Chondrocyte (in vitro differentiated cells): ENCODE measurements around the gene SUSD4. TPM values are rescaled to one million over a fixed set of nuclear protein-coding genes. Genes with fewer than 3 reads are reported as not detected.

Source experiments
- DNase-seq: peaks from one replicate; pipeline ENCODE4 v3.0.0; 2021; ENCODE audit warnings: mixed read lengths, low spot score
- H3K27ac Mint-ChIP-seq: one replicate; pipeline ENCODE4 v1.8.0; 2021; ENCODE audit warnings: mild to moderate bottlenecking, moderate library complexity, mixed read lengths; ENCODE audit not compliant: unreplicated experiment
- H3K27me3 Mint-ChIP-seq: 2 replicates; pipeline ENCODE4 v1.8.0; 2021; ENCODE audit warnings: low read depth, mixed read lengths
- H3K36me3 Mint-ChIP-seq: 2 replicates; pipeline ENCODE4 v1.8.0; 2021; ENCODE audit warnings: low read depth, mixed read lengths
- H3K4me1 Mint-ChIP-seq: 2 replicates; pipeline ENCODE4 v1.8.0; 2021; ENCODE audit warnings: low read depth, mild to moderate bottlenecking, mixed read lengths
- H3K4me3 Mint-ChIP-seq: one replicate; pipeline ENCODE4 v1.8.0; 2021; ENCODE audit warnings: mild to moderate bottlenecking, moderate library complexity, mixed read lengths; ENCODE audit not compliant: unreplicated experiment
- H3K9me3 Mint-ChIP-seq: 2 replicates; pipeline ENCODE4 v1.8.0; 2021; ENCODE audit warnings: low read depth, mixed read lengths
- total RNA-seq: library from RNA; stranded (reverse); gene quantifications from 3 replicates; pipeline ENCODE4 v1.2.1, GENCODE V29; 2021
- TF ChIP-seq, protein P1 (sequence below): fragments of 200-600 bp; sonication (generic); IDR thresholded peaks from 2 replicates; pipeline ENCODE4 v1.5.0; 2021; ENCODE audit warnings: antibody characterized with exemption, mild to moderate bottlenecking, moderate library complexity

Gene SUSD4
- total RNA-seq, 1 donor from 2014 or later: 0.42 TPM

DNA sequence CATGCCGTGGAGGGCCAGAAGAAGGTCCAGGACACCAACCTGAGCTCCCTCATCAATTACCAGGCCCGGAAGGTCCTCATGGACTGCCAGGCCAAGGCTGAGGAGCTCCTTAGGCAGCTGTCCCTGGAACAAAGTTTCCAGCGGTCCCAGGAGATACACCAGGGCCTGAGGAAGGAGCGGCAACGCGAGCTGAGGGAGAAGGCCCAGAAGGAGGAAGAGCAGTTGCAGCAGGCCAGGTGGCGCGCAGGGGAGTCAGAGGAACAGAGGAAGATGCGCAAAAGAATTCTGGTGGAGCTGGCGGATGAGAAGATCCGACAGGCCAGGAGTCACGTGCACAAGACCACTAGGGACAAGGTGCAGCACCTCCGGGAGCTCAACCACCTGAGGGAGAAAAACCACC lies 30.7 kb upstream of the SUSD4 start:
- H3K27ac Mint-ChIP-seq: no peak overlapping the region
- peaks cover 16% of the 10 kb centered on the region for H3K27me3 Mint-ChIP-seq
- no peaks in the 10 kb centered on the region for H3K36me3 Mint-ChIP-seq
- H3K4me3 Mint-ChIP-seq: no peak overlapping the region
- H3K9me3 Mint-ChIP-seq: peaks cover 7% of the 10 kb centered on the region
- no peaks in the 10 kb centered on the region for H3K4me1 Mint-ChIP-seq
- DNase-seq: no peak
- TF ChIP-seq, protein P1, sequence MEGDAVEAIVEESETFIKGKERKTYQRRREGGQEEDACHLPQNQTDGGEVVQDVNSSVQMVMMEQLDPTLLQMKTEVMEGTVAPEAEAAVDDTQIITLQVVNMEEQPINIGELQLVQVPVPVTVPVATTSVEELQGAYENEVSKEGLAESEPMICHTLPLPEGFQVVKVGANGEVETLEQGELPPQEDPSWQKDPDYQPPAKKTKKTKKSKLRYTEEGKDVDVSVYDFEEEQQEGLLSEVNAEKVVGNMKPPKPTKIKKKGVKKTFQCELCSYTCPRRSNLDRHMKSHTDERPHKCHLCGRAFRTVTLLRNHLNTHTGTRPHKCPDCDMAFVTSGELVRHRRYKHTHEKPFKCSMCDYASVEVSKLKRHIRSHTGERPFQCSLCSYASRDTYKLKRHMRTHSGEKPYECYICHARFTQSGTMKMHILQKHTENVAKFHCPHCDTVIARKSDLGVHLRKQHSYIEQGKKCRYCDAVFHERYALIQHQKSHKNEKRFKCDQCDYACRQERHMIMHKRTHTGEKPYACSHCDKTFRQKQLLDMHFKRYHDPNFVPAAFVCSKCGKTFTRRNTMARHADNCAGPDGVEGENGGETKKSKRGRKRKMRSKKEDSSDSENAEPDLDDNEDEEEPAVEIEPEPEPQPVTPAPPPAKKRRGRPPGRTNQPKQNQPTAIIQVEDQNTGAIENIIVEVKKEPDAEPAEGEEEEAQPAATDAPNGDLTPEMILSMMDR: no peak

DNA sequence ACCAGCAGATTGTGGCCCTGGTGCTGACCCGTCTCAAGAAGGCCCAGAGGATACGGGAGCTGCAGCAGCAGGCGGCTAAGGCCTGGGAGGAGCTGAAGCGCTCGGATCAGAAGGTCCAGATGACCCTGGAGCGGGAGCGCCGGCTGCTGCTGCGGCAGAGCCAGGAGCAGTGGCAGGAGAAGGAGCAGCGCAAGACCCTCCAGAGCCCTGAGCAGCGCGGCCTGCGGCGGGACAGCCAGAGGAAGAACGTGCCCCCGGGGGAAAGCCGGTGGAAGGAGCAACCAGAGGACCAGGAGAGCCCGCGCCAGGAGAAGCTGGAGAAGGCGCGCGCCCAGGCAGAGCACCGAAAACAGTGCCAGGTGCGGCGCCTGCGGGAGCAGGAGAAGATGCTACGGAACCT lies 30.3 kb upstream of the SUSD4 start:
- no peaks in the 10 kb centered on the region for H3K4me1 Mint-ChIP-seq
- no peak overlapping the region for H3K4me3 Mint-ChIP-seq
- peaks cover 7% of the 10 kb centered on the region for H3K9me3 Mint-ChIP-seq
- TF ChIP-seq, protein P1: no peak
- no peak overlapping the region for H3K27ac Mint-ChIP-seq
- peak; percentile 85 for DNase-seq
- H3K27me3 Mint-ChIP-seq: peaks cover 20% of the 10 kb centered on the region
- no peaks in the 10 kb centered on the region for H3K36me3 Mint-ChIP-seq

DNA sequence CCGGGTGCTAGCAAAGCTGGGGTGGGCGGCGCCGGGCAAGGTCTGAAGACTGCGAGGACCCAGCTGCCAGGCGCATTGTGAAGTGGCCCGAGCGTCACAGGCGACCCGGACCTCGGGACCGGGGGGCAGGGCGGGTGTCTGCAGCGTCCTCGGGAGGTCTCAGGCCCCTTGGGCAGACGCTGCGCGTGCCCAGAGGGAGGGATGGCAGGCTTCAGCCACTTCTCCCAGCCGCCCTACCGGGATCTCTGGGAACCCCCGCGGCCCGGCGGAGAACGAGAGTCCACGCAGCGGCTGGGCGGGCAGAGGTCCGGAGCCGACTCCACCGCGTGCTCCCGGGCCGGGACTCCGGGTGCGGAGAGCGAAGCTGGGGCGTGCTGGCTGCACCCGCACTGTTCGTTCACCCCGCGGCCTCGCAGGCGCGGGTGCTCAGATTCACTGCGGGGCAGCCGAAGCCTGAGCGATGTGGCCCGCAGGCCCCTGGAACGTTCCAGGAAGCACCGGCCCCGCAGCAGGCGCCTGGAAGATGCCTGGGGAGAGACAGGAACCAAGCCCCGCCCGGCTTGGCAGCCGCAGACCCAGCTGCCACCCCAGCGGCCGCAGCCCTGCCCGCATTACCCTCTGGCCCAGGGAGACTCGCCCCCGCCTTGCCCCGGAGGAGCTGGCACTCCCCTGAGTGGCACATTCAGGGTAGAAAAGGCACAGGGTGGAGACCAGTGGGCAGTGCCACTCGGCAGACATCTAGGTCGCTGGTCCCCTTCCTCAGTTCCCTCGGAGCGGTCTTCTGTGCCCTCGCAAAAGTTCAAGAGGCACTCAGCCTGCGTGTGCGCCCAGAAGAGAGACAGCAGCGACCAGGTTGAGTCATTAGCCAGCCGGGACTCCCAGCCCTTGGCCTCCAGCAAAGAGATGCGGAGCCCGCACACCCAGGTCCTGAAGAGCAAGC lies 29.6 kb upstream of the SUSD4 start, which contains the start of gene CCDC185:
TSS of gene CCDC185 (plus strand) at position 141 of the 940 bp plus-strand sequence. CDS start at position 202, 61 bp downstream.
- H3K4me1 Mint-ChIP-seq: no peaks in the 10 kb centered on the region
- no peak within 1 kb of the TSS for H3K27ac Mint-ChIP-seq
- TF ChIP-seq, protein P1: no peak
- H3K36me3 Mint-ChIP-seq: no peaks in the 10 kb centered on the region
- DNase-seq: peak; percentile 88
- H3K27me3 Mint-ChIP-seq: peaks cover 23% of the 10 kb centered on the region
- peaks cover 7% of the 10 kb centered on the region for H3K9me3 Mint-ChIP-seq
- H3K4me3 Mint-ChIP-seq: no peak within 1 kb of the TSS

DNA sequence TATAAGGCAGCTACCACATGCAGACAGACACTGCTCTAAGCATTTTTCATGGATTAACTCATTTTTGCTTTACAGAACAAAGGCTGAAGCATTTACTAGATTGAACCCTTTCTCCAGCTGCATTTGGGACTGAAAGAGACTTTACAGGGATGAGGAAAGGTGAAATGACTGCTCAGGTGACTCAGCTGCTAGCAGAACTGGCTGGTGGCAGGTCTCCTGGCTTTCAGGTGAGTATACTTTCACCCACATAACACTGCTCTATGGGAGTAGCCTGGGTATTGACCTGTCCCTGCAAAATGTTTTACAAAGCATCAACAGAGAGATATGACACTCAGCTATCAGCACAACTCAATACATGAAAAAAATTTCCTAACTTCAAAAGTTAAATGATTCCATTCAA lies 26.6 kb upstream of the SUSD4 start:
- H3K4me3 Mint-ChIP-seq: no peak overlapping the region
- DNase-seq: no peak
- TF ChIP-seq, protein P1: no peak
- peaks cover 7% of the 10 kb centered on the region for H3K9me3 Mint-ChIP-seq
- no peaks in the 10 kb centered on the region for H3K36me3 Mint-ChIP-seq
- peaks cover 33% of the 10 kb centered on the region for H3K27me3 Mint-ChIP-seq
- no peak overlapping the region for H3K27ac Mint-ChIP-seq
- H3K4me1 Mint-ChIP-seq: no peaks in the 10 kb centered on the region

DNA sequence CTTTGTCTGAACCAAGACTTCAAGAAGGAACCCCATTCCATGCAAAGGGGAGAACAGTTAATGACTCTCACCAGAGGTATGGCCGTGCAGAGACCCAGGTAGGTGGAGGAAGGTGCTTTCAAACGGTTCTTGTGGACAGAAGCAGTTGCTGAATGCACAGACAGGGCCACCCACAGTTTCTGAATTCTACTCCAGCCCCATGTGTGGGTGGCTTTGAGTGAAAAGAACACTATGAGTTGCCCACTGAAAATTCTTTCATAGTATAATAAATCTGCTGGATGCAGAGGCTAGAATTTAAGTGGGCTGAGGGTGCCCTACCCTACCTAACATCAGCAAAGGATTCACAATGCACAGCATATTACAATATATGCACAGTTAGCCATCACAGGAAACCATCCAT lies 22.0 kb upstream of the SUSD4 start:
- Mint-ChIP-seq H3K4me3 (no peak overlapping the region), H3K27ac (no peak overlapping the region), H3K27me3 (peaks cover 40% of the 10 kb centered on the region), H3K9me3 (peaks cover 3% of the 10 kb centered on the region), H3K4me1 (no peaks in the 10 kb centered on the region), H3K36me3 (no peaks in the 10 kb centered on the region)
- DNase-seq: no peak
- TF ChIP-seq, protein P1: no peak
